Hippocampal formation (tissue), 2 donors: ENCODE data around the gene MAP2K5.
A peak's percentile ranks its signal among the peaks of the same experiment; 100 is the strongest.
"Not testable (repeated sequence)": the region's sequence is repeated elsewhere in the genome, so short reads cannot be mapped to it uniquely, and the experiment has no call there.

Source experiments
- DNase-seq, 2 donors: peaks; one replicate each; lab custom pipeline; 2025; lab: John Stamatoyannopoulos, UW

Gene MAP2K5

DNA sequence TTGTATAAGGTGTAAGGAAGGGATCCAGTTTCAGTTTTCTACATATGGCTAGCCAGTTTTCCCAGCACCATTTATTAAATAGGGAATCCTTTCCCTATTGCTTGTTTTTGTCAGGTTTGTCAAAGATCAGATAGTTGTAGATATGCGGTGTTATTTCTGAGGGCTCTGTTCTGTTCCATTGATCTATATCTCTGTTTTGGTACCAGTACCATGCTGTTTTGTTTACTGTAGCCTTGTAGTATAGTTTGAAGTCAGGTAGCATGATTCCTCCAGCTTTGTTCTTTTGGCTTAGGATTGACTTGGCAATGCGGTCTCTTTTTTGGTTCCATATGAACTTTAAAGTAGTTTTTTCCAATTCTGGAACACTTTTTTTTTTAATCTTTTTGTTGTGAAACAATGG lies 130.3 kb downstream of the MAP2K5 start:
- DNase-seq: not testable (repeated sequence)

- no peak for DNase-seq
Observed at GRCh38 chr15:67674983-67675382, 132.5 kb downstream of the MAP2K5 start.

DNA sequence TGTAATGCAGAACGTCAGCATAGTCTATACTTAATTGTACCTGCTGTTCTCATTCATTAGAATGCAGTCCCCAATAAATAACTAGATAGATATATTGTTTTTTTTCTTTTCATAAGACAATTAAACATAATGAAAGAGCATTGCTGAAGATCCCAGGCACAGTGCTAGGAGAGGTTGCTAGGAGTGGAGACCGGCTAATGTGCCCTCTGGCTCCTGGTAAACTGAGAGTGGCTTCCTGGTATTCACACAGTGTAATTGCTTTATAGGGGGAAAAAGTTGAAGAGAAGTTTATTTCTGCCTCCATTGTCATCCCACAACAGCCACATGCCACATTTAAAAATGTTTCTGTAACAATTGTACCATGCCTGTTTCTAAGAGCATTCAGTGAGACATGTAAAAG lies 135.6 kb downstream of the MAP2K5 start:
- no peak for DNase-seq

DNA sequence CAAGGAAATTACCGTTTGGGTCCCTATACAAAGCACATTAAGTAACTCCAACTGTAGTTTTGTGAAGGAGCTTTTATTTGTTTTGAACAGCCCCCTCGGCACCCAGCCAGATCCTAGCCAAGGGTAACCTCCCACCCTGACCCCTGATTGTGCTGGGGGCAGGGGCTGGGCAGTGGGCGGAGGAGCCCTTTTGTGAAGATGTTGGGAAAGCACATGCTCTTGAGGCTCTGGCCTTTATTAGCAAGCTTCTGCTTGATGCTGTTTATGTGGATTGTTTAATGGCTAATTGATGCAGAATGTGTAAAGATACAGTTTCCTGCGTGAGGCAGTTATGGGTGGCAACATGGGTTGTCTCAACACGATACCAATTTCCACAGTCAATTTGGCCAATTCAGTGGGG lies 136.5 kb downstream of the MAP2K5 start:
- no peak for DNase-seq

DNA sequence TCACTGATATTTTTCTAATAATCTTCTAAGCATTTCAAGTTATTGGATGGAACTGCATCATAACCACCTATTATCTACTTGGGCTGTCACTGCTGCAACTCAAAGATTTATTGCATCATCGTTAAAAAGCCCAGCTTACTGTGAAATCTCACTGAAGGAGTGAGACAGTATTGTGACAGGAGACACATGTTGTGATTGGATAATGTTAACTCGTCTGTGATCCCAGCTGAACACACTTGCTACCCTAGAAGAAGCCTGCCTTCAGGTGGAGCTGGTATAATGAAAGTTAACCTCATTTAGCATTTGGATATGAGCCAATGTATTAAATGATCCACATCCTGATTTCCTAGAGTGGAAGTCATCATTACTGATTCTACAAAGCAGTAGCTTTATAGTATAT lies 138.1 kb downstream of the MAP2K5 start:
- no peak for DNase-seq

GRCh38 chr15:67685008-67685599 lies 142.6 kb downstream of the MAP2K5 start:
- DNase-seq: no peak

DNA sequence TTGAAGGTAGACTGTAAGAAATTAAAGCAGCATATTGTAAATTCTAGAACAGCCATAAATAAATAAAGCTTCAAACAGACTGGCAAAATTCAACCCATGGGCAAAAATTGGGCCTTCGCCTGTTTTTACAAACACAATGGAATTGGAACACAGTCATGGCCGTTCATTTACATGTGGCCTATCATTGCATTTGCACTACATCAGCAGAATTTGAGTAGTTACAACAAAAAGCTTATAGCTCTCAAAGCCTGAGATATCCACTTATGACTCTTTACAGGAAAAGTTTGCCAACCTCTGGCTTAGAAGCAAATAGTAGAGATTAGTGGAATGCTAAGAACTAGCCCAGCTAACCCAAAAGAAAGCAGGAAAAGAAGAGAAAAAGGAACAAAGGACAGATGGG lies 143.2 kb downstream of the MAP2K5 start:
- DNase-seq: no peak

- no peak for DNase-seq
Observed at GRCh38 chr15:67690936-67691335, 148.4 kb downstream of the MAP2K5 start.

DNA sequence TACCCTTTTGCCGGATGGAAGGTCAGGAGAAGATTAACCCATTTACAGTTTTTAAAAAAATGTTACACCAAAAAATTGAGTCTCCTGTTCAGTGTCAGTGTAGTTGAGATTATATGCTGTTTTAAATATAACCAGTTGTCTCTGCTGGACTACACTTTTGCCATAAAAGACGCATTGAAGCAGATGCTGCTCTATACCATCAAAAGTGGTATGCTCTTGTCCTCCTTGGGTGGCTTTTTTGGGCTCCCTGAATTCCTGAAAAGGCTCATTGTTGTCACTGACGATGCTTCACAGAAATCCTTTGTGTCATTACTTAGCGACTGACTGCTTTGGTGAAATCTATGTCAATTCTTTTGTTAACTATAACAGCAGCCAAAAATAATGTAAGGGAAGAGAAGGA lies 148.9 kb downstream of the MAP2K5 start:
- peak in 1 of 2 donors; percentile 29 for DNase-seq

GRCh38 chr15:67692573-67692972 lies 150.1 kb downstream of the MAP2K5 start:
- DNase-seq: no peak

DNA sequence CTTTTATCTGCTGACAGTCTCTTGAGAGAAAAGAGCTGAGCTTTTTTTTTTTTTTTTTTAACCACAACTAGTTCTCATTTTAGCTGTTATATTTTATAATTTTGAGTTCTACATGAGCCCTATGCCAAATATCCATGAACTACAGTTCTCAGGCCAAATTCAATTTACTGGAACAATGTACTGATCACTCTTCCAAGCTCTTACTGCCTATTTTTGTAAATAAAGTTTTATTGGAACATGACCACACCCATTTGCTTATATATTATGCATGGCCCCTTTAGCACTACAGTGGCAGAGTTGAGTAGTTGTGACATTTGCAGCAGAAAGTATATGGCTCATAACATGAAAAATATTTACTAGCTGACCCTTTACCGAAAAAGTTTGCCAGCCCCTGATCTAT lies 153.6 kb downstream of the MAP2K5 start:
- DNase-seq: no peak

GRCh38 chr15:67700023-67700422 lies 157.5 kb downstream of the MAP2K5 start:
- no peak for DNase-seq

DNA sequence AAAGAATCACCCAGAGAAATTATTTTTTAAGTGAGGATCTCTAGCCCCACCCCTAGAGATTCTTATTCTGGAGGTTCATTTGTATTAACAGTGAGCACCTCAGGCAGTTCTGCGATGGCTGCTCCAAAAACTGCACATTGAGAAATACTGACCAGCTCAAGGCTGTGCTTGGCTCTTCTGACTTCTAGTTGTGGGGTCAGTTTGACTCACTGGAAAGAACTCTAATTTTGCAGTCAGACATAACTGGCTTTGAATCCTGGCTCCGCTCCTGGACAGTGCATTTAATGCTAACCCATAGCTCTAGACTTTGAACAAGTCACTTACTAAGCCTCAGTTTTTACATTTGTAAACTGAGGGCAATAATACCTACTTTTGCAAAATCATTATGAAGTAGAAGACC lies 159.2 kb downstream of the MAP2K5 start:
- DNase-seq: no peak

- no peak for DNase-seq
Observed at GRCh38 chr15:67707520-67708283, 165.2 kb downstream of the MAP2K5 start.

DNA sequence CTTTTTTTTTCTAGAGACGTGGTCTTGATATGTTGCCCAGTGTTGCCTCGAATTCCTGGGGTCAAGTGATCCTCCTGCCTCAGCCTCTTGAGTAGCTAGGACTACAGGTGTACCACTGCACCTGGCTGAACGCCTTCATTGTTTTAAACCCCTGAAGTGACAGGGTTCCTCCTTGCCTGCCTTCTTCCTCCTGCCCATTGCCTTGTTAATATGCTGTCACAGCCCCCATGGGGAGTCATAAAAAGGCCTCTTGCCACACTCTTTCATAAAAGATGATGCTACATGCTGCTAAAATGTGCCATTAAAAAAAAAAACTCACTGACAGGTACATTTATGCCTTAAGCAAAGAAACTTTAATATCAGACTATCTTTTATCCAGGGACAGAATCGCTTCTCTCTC lies 166.0 kb downstream of the MAP2K5 start:
- DNase-seq: no peak

DNA sequence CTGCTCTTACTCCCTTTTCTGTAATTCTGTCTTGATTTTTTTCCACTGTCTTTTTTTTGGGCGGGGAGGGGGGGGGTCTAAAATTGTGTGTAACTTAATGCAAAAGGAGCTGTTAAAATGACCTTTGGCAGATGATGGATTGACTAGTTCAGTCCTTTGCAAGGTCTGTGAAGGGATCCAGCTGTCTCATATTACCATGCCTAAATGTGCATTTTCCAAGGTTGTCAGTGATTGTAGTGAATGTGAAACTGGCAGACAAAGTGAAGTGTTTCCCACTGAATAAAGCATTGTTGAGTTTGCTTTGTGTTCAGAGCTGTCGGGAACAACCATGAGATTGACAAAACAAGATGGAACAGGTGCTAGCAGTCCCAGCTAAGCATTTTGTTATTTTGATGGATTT lies 172.7 kb downstream of the MAP2K5 start:
- DNase-seq: no peak

DNA sequence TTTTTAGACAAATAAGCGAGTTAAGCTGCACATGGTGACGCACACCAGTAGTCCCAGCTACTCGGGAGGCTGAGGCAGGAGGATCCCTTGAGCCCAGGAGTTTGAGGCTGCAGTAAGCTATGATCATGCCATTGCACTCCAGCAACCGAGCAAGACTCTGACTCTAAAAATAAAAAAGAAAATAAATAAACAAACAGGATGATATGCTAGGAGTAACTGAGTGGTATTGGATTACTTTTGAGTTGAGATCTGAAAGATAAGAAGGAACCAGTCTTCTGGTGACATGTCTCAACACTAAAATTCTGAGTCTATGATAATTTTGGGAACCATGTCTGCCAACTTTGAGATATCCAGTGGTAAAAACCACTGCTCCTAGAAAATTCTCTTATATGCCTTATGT lies 173.7 kb downstream of the MAP2K5 start:
- no peak for DNase-seq

GRCh38 chr15:67717776-67718175 lies 175.3 kb downstream of the MAP2K5 start:
- no peak for DNase-seq

DNA sequence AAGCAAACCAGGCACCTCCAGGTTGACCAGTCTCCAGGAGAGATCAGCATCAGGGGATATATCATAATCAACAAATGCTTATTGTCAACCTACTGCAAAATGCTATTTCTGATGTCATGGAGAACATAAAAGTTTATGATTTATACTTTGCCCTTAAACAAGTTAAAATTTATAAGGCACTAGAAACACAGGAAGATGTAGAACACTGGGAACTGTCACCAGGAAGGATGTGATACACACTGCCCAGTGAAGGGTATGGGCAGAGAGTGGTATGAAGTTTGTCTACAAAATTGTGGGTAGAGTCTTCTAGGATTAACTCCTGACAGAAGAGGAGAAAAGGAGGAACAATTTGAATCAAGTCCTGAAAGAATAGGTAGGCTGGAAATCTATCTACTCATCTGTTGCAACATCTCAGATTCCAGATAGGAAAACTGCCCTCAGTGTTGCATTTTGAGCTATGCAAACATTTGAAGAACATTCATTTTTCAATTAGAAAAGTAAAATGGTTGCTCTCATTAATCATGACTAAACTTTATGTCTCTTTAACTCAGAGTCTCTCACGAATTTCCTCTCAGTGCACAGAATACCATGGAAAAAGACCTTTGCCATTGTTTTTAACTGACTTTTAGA lies 176.9 kb downstream of the MAP2K5 start:
- DNase-seq: no peak

DNA sequence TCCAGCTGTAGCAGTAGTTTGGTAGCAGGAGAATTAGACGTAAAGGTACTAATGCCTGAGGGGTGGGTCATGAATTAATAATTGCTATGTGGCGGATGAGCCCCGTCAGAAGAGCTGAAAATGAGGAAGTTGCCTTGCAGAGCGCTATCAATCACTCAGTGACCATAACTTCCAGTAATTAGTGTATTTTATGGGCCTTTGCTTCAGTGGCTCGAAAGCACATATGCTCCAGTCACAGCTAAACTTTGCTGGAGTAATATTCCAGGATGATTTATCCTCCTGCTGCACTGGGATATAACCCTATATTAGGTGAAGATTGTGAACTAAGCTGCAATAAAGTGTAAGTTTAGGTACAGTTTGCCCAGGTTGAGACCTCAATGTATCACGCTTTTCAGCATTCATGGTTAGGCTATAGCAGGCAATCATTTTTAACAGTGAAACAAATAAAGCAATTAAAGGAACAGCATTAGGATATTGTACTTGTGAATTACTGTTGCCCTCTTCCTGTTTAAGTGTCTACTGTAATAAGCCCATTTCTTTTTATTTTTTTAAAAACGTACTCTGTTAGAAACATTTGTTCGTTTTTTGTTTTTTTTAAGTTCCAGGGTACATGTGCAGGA lies 178.2 kb downstream of the MAP2K5 start:
- no peak for DNase-seq

DNA sequence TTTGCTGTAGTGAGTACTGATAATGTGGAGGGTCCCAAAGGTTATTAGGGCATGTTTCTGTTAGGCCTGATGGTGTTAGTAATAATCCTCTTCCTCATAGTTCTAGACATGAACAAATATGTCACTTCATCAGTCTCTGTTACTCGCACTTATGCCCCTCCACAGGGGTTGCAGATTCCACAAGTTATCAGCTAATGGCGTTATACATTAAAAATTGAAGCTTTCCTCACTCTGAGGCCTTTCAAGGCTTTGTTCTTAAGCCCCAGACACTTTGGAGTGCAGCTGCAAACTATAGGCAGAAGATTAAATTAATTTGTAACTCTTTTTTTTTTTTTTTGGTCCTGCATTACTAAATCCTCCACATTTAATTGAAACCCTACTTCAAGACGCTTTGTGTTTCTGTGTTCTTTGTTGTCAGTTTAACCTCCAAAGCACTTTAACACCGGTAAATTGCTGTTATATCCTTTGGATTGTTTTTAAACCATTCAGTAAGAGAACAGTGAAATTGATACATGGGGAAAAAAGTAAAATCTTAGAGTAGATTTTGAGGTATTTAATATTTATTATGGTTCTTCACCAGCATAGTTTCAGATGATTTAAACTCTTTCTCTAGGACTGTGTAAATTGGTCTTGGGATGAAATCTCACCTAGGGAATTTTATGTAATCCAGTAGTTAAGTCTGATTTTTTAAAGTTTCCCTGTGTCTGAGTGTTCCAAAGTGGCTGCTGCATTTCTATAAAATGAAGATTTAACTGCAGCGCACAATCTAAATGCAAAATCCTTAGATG lies 179.7 kb downstream of the MAP2K5 start:
- DNase-seq: no peak
